Mesendoderm (in vitro differentiated cells): Measurements from ENCODE around the gene CLDN22.
A peak's percentile ranks its signal among the peaks of the same experiment; 100 is the strongest.

ENCODE experiments used
- DNase-seq: peaks from one replicate; pipeline ENCODE4 v3.0.0; 2013
- H2AK5ac ChIP-seq: 2 replicates; pipeline ENCODE4 v1.6.1; 2013; ENCODE audit warnings: low read length, inconsistent platforms
- H2BK120ac ChIP-seq: 2 replicates; pipeline ENCODE4 v1.6.1; 2013; ENCODE audit warnings: low read depth, mild to moderate bottlenecking, low read length, moderate library complexity, mixed read lengths
- H2BK15ac ChIP-seq: replicated peaks from 2 replicates; pipeline ENCODE4 v1.6.1; 2013; ENCODE audit warnings: low read depth, mild to moderate bottlenecking, moderate library complexity
- H2BK5ac ChIP-seq: 2 replicates; pipeline ENCODE4 v1.6.1; 2013; ENCODE audit warnings: low read length, inconsistent platforms
- H3K18ac ChIP-seq: 2 replicates; pipeline ENCODE4 v1.6.1; 2013; ENCODE audit warnings: mild to moderate bottlenecking, low read length, mixed read lengths
- H3K23ac ChIP-seq: one replicate; pipeline ENCODE4 v1.6.1; 2013; ENCODE audit warnings: low read length
- H3K27ac ChIP-seq: 2 replicates; pipeline ENCODE4 v1.5.1; 2013; ENCODE audit warnings: low read depth, mild to moderate bottlenecking, inconsistent platforms, low read length, moderate library complexity
- H3K27me3 ChIP-seq: 2 replicates; pipeline ENCODE4 v1.6.1; 2013; ENCODE audit warnings: low read length, control low read depth, mild to moderate bottlenecking, inconsistent platforms; ENCODE audit not compliant: insufficient read depth, poor library complexity
- H3K36me3 ChIP-seq: 2 replicates; pipeline ENCODE4 v1.6.1; 2013; ENCODE audit warnings: low read length, inconsistent platforms; ENCODE audit not compliant: control insufficient read depth, insufficient read depth
- H3K4ac ChIP-seq: one replicate; pipeline ENCODE4 v1.6.1; 2013; ENCODE audit warnings: low read depth, mild to moderate bottlenecking, low read length, moderate library complexity
- H3K4me1 ChIP-seq: 2 replicates; pipeline ENCODE4 v1.6.1; 2013; ENCODE audit warnings: low read depth, low read length, inconsistent platforms; ENCODE audit not compliant: control insufficient read depth
- H3K4me2 ChIP-seq: 2 replicates; pipeline ENCODE4 v1.6.1; 2013; ENCODE audit warnings: low read length
- H3K4me3 ChIP-seq: 2 replicates; pipeline ENCODE4 v1.5.1; 2013; ENCODE audit warnings: mild to moderate bottlenecking, low read length
- H3K56ac ChIP-seq: one replicate; pipeline ENCODE4 v1.6.1; 2013; ENCODE audit warnings: low read length
- H3K79me1 ChIP-seq: 2 replicates; pipeline ENCODE4 v1.6.1; 2013; ENCODE audit warnings: low read length, inconsistent platforms
- H3K79me2 ChIP-seq: 2 replicates; pipeline ENCODE4 v1.6.1; 2013; ENCODE audit warnings: mild to moderate bottlenecking, low read length; ENCODE audit not compliant: control insufficient read depth, insufficient read depth
- H3K9ac ChIP-seq: 2 replicates; pipeline ENCODE4 v1.6.1; 2013; ENCODE audit warnings: low read length, inconsistent platforms
- H4K5ac ChIP-seq: one replicate; pipeline ENCODE4 v1.6.1; 2013; ENCODE audit warnings: low read length
- H4K8ac ChIP-seq: one replicate; pipeline ENCODE4 v1.6.1; 2013; ENCODE audit warnings: low read depth, mild to moderate bottlenecking, control low read depth, low read length, moderate library complexity
- WGBS: extraction: QIAGEN DNeasy Blood & Tissue Kit; methylation state at CpG from one replicate; pipeline ENCODE4 v1.1.7; 2013; ENCODE audit warnings: low lambda C conversion rate, missing lambda C conversion rate; ENCODE audit not compliant: insufficient coverage; ENCODE audit errors: extremely low coverage; 5-methylcytosine and 5-hydroxymethylcytosine counted together

Gene CLDN22

DNA sequence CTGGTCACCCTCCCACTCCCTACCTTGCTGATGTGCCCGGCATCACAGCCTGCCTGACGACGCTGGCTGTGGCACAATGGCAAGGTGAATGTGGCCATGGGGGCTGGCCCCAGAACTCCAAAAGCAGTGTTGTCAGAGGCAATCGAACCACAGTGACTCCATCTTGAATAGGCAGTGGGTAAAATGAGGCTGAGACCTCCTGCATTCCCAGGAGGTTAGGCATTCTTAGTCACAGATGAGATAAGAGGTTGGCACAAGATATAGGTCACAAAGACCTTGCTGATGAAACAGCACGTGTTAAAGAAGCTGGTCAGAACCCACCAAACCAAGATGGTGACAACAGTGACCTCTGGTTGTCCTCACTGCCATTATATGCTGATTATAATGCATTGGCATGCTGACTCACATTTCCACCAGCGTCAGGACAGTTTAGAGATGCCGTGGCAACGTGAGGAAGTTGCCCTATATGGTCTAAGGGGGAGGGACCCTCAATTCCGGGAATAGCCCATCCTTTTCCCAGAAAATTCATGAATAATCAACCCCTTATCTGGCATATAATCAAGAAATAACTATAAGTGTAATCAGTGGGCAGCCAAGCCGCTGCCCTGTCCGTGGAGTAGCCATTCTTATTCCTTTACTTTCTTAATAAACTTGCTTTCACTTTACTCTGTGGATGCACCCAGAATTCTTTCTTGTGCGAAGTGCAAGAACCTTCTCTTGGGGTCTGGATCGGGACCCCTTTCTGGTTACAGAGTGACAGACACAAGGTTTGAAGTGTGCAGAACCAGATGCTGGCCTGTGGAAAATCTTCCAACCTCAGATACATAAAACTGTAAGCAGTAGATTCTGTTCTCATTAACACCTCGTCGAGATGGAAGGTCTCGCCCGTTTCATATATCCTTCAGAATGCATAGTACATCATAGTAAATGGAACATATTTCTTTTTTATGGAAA lies 28.9 kb upstream of the CLDN22 start:
- no peak overlapping the region for H2BK15ac ChIP-seq
- H3K27ac ChIP-seq: no peak overlapping the region
- H3K9ac ChIP-seq: no peak overlapping the region
- no peak overlapping the region for H3K4me2 ChIP-seq
- H3K56ac ChIP-seq: no peak overlapping the region
- DNase-seq: peak; percentile 77
- no peaks in the 10 kb centered on the region for H3K79me2 ChIP-seq
- no peak overlapping the region for H3K4me3 ChIP-seq
- H4K5ac ChIP-seq: no peak overlapping the region
- H3K23ac ChIP-seq: no peak overlapping the region
- peaks cover 6% of the 10 kb centered on the region for H3K4me1 ChIP-seq
- no peak overlapping the region for H3K4ac ChIP-seq
- no peak overlapping the region for H2AK5ac ChIP-seq
- H3K18ac ChIP-seq: no peak overlapping the region
- H3K36me3 ChIP-seq: no peaks in the 10 kb centered on the region
- H3K79me1 ChIP-seq: no peaks in the 10 kb centered on the region
- no peak overlapping the region for H2BK5ac ChIP-seq
- H2BK120ac ChIP-seq: no peak overlapping the region
- WGBS: no CpG with 5 or more reads among the region's 17 CpGs
- H4K8ac ChIP-seq: no peak overlapping the region
- H3K27me3 ChIP-seq: no peaks in the 10 kb centered on the region

DNA sequence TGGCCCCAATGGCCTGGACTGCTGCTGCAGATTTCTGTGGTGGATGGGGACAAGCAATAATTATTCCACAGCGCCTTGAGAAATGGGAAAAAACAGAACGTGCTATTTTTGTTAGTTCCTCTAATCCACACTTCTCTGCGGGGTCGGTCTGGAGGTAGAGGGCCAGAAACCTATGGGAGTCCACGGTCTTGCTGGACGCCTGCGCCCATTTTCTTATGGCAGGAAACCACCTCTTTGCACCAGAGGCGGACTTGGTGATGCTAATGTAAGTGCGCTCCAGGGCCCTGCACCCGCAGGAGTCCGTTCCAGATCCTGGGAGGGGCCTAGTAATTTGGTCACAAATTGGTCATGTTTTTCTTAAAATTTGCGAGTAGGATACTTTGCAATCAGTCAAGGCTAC lies 28.1 kb upstream of the CLDN22 start:
- Histone ChIP-seq H2BK5ac (no peak overlapping the region), H2BK120ac (no peak overlapping the region), H3K4me2 (no peak overlapping the region), H2AK5ac (no peak overlapping the region), H3K79me1 (no peaks in the 10 kb centered on the region), H3K4me1 (peaks cover 6% of the 10 kb centered on the region), H3K36me3 (no peaks in the 10 kb centered on the region), H3K79me2 (no peaks in the 10 kb centered on the region), H3K27me3 (no peaks in the 10 kb centered on the region), H3K18ac (no peak overlapping the region), H3K27ac (no peak overlapping the region), H4K8ac (no peak overlapping the region), H3K4me3 (no peak overlapping the region), H4K5ac (no peak overlapping the region), H3K4ac (no peak overlapping the region), H3K9ac (no peak overlapping the region), H3K23ac (no peak overlapping the region), H3K56ac (peak overlapping the region; percentile 7), H2BK15ac (no peak overlapping the region)
- DNase-seq: no peak
- WGBS: no CpG with 5 or more reads among the region's 12 CpGs

DNA sequence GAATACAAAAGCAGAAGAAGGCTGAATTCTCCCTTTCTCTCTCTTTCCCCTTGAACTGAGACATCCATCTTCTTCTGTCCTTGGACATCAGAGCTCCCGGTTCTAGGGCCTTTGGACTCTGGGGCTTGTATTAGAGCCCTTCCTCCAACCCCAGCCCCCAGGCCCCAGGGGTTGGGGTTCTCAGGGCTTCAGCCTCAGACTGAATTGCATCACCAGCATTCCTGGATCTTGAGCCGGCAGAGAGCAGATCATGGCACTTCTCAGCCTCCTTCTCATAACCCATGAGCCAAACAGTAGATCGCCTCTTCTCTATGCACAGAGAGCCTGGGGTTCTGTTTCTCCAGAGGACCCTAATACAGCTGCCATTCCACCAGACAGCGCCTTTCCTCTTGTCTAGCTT lies 27.5 kb upstream of the CLDN22 start:
- no peak overlapping the region for H3K4ac ChIP-seq
- no peaks in the 10 kb centered on the region for H3K36me3 ChIP-seq
- H2BK15ac ChIP-seq: no peak overlapping the region
- no peak overlapping the region for H3K9ac ChIP-seq
- no peak overlapping the region for H2AK5ac ChIP-seq
- no peak overlapping the region for H3K4me2 ChIP-seq
- no peak for DNase-seq
- no peak overlapping the region for H3K27ac ChIP-seq
- no peak overlapping the region for H4K8ac ChIP-seq
- no peak overlapping the region for H2BK120ac ChIP-seq
- no CpG with 5 or more reads among the region's 4 CpGs for WGBS
- no peak overlapping the region for H2BK5ac ChIP-seq
- H3K56ac ChIP-seq: no peak overlapping the region
- H3K23ac ChIP-seq: no peak overlapping the region
- no peaks in the 10 kb centered on the region for H3K27me3 ChIP-seq
- no peaks in the 10 kb centered on the region for H3K79me2 ChIP-seq
- no peaks in the 10 kb centered on the region for H3K79me1 ChIP-seq
- H3K18ac ChIP-seq: no peak overlapping the region
- H4K5ac ChIP-seq: no peak overlapping the region
- no peak overlapping the region for H3K4me3 ChIP-seq
- H3K4me1 ChIP-seq: peaks cover 6% of the 10 kb centered on the region

DNA sequence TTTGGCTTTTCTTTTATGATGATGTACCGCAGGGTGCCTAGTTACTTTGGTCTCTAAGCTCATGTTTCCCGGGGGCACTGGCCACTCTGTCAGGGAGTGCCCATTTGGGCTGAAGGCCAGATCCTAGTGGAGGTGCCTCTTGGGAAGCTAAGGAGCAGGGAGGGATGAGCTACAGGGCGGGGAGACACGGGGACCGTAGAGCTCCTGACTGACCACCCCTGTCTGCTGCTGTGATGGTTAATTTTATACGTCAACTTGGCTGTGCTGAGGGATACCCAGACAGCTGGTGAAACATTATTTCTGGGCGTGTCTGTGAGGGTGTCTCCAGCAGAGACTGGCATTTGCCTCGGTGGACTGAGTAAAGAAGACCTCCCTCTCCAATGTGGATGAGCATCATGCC lies 27.1 kb upstream of the CLDN22 start:
- H3K79me2 ChIP-seq: no peaks in the 10 kb centered on the region
- H2BK5ac ChIP-seq: no peak overlapping the region
- no peak overlapping the region for H3K4ac ChIP-seq
- no peak overlapping the region for H3K18ac ChIP-seq
- no peak overlapping the region for H4K5ac ChIP-seq
- no peak overlapping the region for H2BK120ac ChIP-seq
- H2AK5ac ChIP-seq: no peak overlapping the region
- no peak overlapping the region for H3K27ac ChIP-seq
- no peak overlapping the region for H3K4me2 ChIP-seq
- H3K27me3 ChIP-seq: no peaks in the 10 kb centered on the region
- no peak overlapping the region for H3K4me3 ChIP-seq
- H2BK15ac ChIP-seq: no peak overlapping the region
- H3K56ac ChIP-seq: no peak overlapping the region
- H3K9ac ChIP-seq: no peak overlapping the region
- H3K23ac ChIP-seq: no peak overlapping the region
- H3K79me1 ChIP-seq: no peaks in the 10 kb centered on the region
- H3K4me1 ChIP-seq: peaks cover 6% of the 10 kb centered on the region
- H3K36me3 ChIP-seq: no peaks in the 10 kb centered on the region
- no CpG with 5 or more reads among the region's 8 CpGs for WGBS
- no peak overlapping the region for H4K8ac ChIP-seq
- DNase-seq: no peak

DNA sequence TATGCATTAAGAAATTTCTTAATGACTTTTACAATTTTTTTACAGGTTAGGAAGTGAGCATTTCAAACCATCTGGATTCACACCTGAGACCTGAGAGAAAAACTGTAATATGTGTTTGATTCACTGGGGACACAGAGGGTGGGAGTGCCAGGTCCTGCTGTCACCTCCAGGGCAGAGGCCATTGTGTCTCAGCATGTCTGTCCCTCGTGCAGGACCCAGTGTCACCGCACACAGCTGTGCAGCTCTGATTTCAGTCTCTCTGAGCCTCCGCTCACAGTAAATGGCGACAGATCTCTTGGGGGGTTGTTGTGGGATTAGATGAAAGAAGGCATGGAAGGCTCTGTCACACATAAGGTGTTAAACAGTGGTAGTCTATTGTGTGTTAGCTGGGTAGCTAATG lies 25.2 kb upstream of the CLDN22 start:
- peak; percentile 34 for DNase-seq
- Histone ChIP-seq H3K79me2 (no peaks in the 10 kb centered on the region), H3K4me2 (no peak overlapping the region), H2BK5ac (no peak overlapping the region), H3K27me3 (no peaks in the 10 kb centered on the region), H2AK5ac (no peak overlapping the region), H3K23ac (no peak overlapping the region), H2BK15ac (no peak overlapping the region), H2BK120ac (no peak overlapping the region), H3K4me3 (no peak overlapping the region), H3K79me1 (no peaks in the 10 kb centered on the region), H3K56ac (no peak overlapping the region), H3K27ac (no peak overlapping the region), H3K4me1 (peaks cover 6% of the 10 kb centered on the region), H4K5ac (no peak overlapping the region), H3K36me3 (no peaks in the 10 kb centered on the region), H4K8ac (no peak overlapping the region), H3K9ac (no peak overlapping the region), H3K18ac (no peak overlapping the region), H3K4ac (no peak overlapping the region)
- WGBS: no CpG with 5 or more reads among the region's 4 CpGs
